D341Med (cell line): ENCODE results near the gene LRFN4.
"Not testable (repeated sequence)": the region's sequence is repeated elsewhere in the genome, so short reads cannot be mapped to it uniquely, and the experiment has no call there.

Experiments
- DNase-seq: peaks from one replicate; pipeline ENCODE4 v3.0.0; 2012; ENCODE audit warnings: low spot score

LRFN4 gene

DNA sequence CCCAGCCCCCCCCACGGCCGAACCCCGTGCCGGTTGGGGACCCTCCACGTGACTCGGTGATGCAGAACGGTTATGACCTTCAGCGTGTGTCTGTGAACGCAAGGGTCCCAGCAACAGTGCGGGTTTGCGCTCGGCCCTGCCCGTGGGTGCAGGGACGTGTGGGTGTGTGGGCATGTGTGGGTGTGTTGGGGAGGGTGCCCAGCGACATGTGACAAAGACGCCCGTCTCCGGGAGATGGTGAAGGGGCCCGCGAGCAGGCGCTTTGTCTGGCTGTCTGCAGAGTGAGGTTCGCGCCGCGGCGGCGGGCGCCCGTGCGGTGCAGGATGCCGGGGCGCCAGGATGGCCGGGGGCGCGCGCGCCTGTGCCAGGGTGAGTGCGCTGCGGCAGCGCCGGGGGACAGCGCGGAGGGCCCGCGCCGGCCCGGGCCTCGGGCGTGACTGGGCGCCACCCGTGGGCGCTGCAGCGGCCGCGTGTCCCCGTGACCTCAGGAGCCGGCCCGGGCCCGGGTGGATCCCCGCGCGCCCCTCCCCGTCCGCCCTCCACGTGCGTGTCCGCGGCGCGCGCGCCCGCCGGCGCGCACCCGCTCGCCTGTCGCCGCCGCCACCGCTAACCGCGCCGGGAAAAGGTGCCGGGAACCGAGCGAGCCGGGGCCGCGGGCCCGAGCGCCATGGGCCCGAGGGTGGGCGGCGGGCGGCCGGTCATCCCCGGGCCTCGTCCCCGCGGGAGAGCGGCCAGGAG, at the start of gene LRFN4:
LRFN4 (plus strand) TSS at position 569 of the 738 bp plus-strand sequence. CDS start 681 bp downstream, outside the sequence.
- DNase-seq: peak; percentile 89

- no peak for DNase-seq
These were observed 47.3 kb upstream of the LRFN4 start for GRCh38 chr11:66809592-66809991.

GRCh38 chr11:66810576-66811185, 46.2 kb upstream of the LRFN4 start:
- DNase-seq: no peak

GRCh38 chr11:66814678-66815077, 42.2 kb upstream of the LRFN4 start:
- DNase-seq: no peak

GRCh38 chr11:66815646-66816045, 41.2 kb upstream of the LRFN4 start:
- DNase-seq: no peak

GRCh38 chr11:66818231-66818955, 38.5 kb upstream of the LRFN4 start:
- DNase-seq: peak; percentile 39

GRCh38 chr11:66820381-66820780, 36.5 kb upstream of the LRFN4 start:
- DNase-seq: no peak

DNA sequence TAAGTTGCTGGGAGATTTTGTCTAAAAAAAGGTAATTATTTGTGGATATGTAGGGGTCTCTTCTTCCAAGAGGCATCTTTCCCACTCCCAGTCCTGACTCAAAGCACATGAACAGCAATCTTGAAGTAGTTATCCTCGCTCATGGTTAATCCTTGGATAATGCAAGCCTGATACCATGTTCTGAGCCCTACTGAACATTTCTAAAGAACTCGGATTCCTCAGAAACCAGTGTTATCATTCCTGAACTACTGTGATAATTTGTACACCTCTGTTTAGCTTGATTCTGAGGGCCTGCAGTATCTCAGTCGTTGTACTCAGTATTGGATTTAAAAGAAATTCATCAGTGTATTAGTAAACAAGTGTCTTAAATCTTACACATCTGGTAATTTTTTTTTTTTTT, 36.0 kb upstream of the LRFN4 start:
- DNase-seq: no peak

- no peak for DNase-seq
These were observed 33.2 kb upstream of the LRFN4 start for GRCh38 chr11:66823700-66824099.

DNA sequence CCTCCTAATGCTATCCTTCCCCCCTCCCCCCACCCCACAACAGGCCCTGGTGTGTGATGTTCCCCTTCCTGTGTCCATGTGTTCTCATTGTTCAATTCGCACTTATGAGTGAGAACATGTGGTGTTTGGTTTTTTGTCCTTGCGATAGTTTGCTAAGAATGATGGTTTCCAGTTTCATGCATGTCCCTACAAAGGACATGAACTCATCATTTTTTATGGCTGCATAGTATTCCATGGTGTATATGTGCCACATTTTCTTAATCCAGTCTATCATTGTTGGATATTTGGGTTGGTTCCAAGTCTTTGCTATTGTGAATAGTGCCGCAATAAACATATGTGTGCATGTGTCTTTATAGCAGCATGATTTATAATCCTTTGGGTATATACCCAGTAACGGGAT, 32.3 kb upstream of the LRFN4 start:
- DNase-seq: not testable (repeated sequence)

- DNase-seq: no peak
These were observed 22.4 kb upstream of the LRFN4 start for GRCh38 chr11:66834539-66834845.

DNA sequence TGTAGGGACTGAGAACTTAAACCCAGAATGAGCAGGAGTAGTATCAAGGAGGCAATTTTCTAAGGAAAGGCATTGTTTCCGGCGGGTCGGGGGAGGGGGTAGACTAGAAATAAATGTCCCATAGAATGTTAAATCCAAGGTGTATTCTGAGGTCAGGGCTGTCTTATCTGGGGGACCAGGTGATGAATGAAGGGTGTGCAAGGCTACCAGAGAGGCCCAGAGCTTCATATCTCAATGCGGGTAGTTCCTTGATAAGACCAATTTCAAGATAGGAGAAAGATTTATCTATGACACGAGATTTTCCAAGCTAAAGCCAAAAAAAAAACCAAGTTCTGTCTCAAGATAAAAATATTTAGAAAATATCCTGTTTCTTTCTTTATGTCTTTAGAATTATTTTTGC, 21.9 kb upstream of the LRFN4 start:
- DNase-seq: no peak

DNA sequence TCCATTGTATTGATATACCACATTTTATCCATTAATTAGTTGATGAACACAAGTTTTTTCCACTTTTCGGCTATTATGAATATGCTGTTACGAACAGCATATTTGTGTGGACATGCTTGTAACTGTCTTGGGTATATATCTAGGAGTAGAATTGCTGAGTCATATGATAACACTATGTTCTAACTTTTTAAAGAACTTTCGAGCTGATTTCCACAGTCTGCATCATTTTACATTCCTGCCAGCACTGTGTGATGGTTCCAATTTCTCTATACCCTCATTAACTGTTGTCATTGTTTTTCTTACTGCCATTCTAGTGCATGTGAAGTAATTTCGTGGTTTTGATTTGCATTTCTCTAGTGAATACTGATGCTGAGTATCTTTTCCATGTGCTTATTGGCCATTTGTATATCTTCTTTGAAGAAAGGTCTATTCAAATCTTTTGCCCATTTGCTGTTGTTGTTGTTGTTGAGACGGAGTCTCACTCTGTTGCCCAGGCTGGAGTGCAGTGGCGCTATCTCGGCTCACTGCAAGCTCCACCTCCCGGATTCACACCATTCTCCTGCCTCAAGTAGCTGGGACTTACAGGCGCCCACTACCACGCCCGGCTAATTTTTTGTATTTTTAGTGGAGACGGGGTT, 21.0 kb upstream of the LRFN4 start:
- no peak for DNase-seq

DNA sequence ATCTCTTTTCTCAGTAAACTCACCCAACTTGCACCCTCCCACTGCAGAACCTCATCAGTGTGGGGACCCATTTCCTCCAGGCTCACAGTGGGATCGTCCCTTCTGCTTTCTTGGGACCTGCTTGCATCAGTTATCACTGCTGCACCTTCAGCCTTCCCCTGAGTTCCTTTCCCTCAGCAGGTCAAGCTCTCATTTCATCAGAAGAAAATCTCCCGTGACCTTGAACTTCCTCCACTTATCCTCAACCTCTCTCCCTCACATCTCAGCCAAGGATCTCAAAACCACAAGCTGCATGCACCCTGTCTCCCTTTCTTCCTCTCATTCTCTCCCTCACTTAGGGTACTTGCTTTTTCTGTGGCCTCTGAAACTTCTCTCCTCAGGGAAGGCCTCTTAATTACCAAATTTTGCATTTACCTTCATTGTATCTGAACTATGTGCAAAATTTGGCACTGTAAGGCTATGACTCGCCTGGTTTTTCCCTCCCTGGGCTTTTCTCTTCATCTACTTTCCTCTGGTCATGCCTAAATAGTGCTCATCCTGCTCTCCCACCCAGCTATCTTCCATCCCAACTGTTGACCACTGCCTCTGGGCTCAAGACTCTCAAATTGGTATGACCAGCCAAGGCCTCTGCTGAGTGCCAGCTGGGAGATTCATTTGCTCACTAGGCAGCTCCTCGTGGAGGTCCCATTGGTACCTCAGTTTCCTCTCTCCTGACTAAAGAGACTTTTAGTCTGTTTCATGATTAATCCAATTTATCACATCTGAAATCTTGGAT, 16.4 kb upstream of the LRFN4 start:
- no peak for DNase-seq

DNA sequence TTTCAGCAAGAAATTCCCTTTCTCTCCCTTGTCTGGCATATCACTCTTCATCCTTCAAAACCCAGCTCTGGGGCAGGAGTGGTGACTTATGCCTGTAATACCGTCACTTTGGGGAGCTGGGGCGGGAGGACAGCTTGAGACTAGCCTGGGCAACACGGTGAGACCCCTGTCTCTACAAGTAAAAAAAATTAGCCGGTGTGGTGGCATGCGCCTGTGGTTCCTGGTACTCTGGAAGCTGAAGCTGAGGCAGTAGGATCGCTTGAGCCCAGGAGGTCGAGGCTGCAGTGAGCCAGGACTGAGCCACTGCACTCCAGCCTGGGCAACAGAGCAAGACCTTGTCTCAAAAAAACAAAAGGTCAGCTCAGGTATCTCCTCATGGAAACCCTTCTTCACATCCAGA, 15.0 kb upstream of the LRFN4 start:
- DNase-seq: no peak

DNA sequence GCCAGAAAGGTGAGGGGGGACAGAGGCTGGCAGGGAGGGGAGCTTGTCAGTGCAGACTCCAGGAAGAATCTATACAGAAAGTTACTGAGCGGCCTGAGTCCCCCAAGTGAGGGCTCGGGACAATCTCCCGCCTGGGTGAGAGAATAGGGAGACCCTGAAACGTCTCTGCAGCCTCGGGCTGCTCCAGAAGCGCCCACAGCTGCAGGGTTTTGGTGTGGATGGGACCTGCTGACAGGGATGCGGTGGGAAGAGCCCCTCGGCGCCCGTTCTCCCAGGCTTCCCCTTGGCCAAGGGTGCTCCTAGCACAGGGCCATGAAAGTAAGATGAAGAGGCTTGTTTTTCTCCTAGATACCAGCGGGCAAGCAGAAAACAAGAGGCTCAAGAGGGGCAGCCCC, 14.4 kb upstream of the LRFN4 start:
- no peak for DNase-seq

GRCh38 chr11:66842896-66843775, 13.7 kb upstream of the LRFN4 start, which contains the start of gene RCE1:
Gene RCE1 (plus strand): TSS chr11:66843441. CDS start chr11:66843456, 15 bp downstream.
- peak; percentile 98 for DNase-seq

DNA sequence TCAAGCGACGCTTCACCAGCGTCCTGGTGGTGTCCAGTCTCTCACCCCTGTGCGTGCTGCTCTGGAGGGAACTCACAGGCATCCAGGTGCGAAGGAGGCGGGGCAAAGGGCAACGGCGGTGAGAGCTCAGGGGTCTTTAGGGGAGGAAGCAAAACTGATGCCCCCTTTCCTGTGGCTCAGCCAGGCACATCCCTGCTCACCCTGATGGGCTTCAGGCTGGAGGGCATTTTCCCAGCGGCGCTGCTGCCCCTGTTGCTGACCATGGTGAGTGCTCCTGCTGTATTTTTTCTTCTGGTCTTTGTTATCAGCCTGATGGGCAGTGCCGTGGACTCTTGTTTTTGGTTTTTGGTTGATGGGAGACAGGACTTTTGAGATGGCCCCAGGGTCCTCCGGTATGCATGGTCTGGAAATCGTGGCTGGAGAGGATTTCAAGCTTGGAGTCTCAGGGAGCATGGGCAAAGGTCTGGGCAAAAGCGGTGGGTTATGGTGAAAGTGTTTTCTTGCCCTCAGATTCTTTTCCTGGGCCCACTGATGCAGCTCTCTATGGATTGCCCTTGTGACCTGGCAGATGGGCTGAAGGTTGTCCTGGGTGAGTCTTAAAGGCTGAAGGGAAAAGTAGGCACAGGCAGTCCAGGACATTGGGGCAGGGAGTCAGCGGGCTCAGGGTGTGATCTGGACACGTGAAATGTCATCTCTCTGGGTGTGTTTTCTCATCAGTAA, 12.9 kb upstream of the LRFN4 start:
- peak; percentile 6 for DNase-seq

- DNase-seq: peak; percentile 10
These were observed 12.2 kb upstream of the LRFN4 start for GRCh38 chr11:66844496-66845142.
